HepG2 (cell line): ENCODE data around the gene CNNM4. TPM values are rescaled to one million over a fixed set of nuclear protein-coding genes. Genes with fewer than 3 reads are reported as not detected.

Source experiments
- ARNTL ChIP-seq: sonication (generic); formaldehyde crosslinking; IDR thresholded peaks from 2 replicates; pipeline ENCODE4 v1.4.0; 2020; ENCODE audit warnings: mild to moderate bottlenecking, missing genetic modification reagents
- BHLHE40 ChIP-seq: IDR thresholded peaks from 2 replicates; pipeline ENCODE4 v1.6.1; 2011; ENCODE audit warnings: low read length, improper control_type of control experiment
- BRD4 ChIP-seq: sonication (generic); formaldehyde crosslinking; IDR thresholded peaks from 2 replicates; pipeline ENCODE4 v1.4.0; 2020; ENCODE audit warnings: missing genetic modification reagents
- ELF4 ChIP-seq: sonication (generic); formaldehyde crosslinking; IDR thresholded peaks from 2 replicates; pipeline ENCODE4 v1.5.0; 2020; ENCODE audit warnings: missing genetic modification reagents, mild to moderate bottlenecking, moderate library complexity, borderline replicate concordance
- FOXP4 ChIP-seq: sonication (generic); formaldehyde crosslinking; IDR thresholded peaks from 2 replicates; pipeline ENCODE4 v1.4.0; 2020; ENCODE audit warnings: missing genetic modification reagents
- HNRNPLL ChIP-seq: fragments of 200-400 bp; formaldehyde crosslinking; IDR thresholded peaks from 2 replicates; pipeline ENCODE4 v1.6.1; 2017; ENCODE audit warnings: mild to moderate bottlenecking, low read depth, low read length; ENCODE audit not compliant: poor library complexity, severe bottlenecking
- MAF1 ChIP-seq: sonication (generic); formaldehyde crosslinking; IDR thresholded peaks from 2 replicates; pipeline ENCODE4 v1.5.0; 2020; ENCODE audit warnings: missing genetic modification reagents, borderline replicate concordance
- RBAK ChIP-seq: sonication (generic); formaldehyde crosslinking; IDR thresholded peaks from 2 replicates; pipeline ENCODE4 v1.5.1; 2020; ENCODE audit warnings: mild to moderate bottlenecking, missing genetic modification reagents
- SALL1 ChIP-seq: sonication (generic); formaldehyde crosslinking; IDR thresholded peaks from 2 replicates; pipeline ENCODE4 v1.8.0; 2022; ENCODE audit warnings: mild to moderate bottlenecking, missing genetic modification reagents
- SOX6 ChIP-seq, 2 experiments: fragments of 450-650 bp in 1 of 2; sonication (generic) in 1 of 2; formaldehyde crosslinking in 1 of 2; IDR thresholded peaks; 2 replicates each; pipeline versions ENCODE4 v1.4.0 to v1.6.1; 2017 to 2020; ENCODE audit warnings: antibody characterized with exemption in 1 of 2, mild to moderate bottlenecking in 1 of 2, missing genetic modification reagents in 1 of 2
- USF2 ChIP-seq, 2 experiments: sonication (generic) in 1 of 2; formaldehyde crosslinking in 1 of 2; IDR thresholded peaks; 2 replicates each; pipeline versions ENCODE4 v1.5.1 to v1.6.1; 2011 to 2020; ENCODE audit warnings: borderline replicate concordance in 1 of 2, low read depth in 1 of 2, low read length in 1 of 2, mild to moderate bottlenecking in 1 of 2, missing genetic modification reagents in 1 of 2, moderate library complexity in 1 of 2
- ZBTB4 ChIP-seq: sonication (generic); formaldehyde crosslinking; IDR thresholded peaks from 2 replicates; pipeline ENCODE4 v1.4.0; 2020; ENCODE audit warnings: missing genetic modification reagents, mild to moderate bottlenecking, borderline replicate concordance
- ZNF292 ChIP-seq: sonication (generic); formaldehyde crosslinking; IDR thresholded peaks from 2 replicates; pipeline ENCODE4 v1.8.1; 2022; ENCODE audit warnings: mild to moderate bottlenecking, low read depth, missing genetic modification reagents, borderline replicate concordance
- ZNF510 ChIP-seq: sonication (generic); formaldehyde crosslinking; IDR thresholded peaks from 2 replicates; pipeline ENCODE4 v1.4.0; 2020; ENCODE audit warnings: low read depth, mild to moderate bottlenecking, missing genetic modification reagents
- ZNF687 ChIP-seq: sonication (generic); formaldehyde crosslinking; IDR thresholded peaks from 2 replicates; pipeline ENCODE4 v1.5.1; 2020; ENCODE audit warnings: mild to moderate bottlenecking, missing genetic modification reagents, moderate library complexity
- ZNF883 ChIP-seq: sonication (generic); formaldehyde crosslinking; IDR thresholded peaks from 2 replicates; pipeline ENCODE4 v1.5.1; 2020; ENCODE audit warnings: mild to moderate bottlenecking, missing genetic modification reagents; ENCODE audit errors: not compliant biosample characterization
- polyA plus RNA-seq, 8 experiments: library from polyadenylated mRNA; depleted of rRNA in 3 of 8; stranded (reverse) in 7 of 8; unstranded in 1 of 8; fragments of >200 nt; fragmentation: Illumina TruSeq in 4 of 8; extraction: Trizol in 4 of 8; gene quantifications; 2 replicates each; pipeline versions ENCODE4 v1.2.1 to v1.2.3, GENCODE V29; 2011 to 2016; ENCODE audit warnings: low read depth in 4 of 8, missing spikeins in 1 of 8, mixed read lengths in 1 of 8; ENCODE audit not compliant: insufficient read depth in 1 of 8
- total RNA-seq, 5 experiments: library from RNA; depleted of rRNA; stranded (reverse); fragments of >200 nt; fragmentation: Illumina TruSeq; extraction: Trizol; gene quantifications; 2 replicates each; pipeline ENCODE4 v1.2.3, GENCODE V29; 2016; ENCODE audit warnings: low read depth in 1 of 5

CNNM4 gene
- total and polyA plus RNA-seq, 2 of the 13 experiments (the other 11 are each of a cell fraction or from before 2014, with no cell fraction given): 5.9 to 8.4 TPM

GRCh38 chr2:96848264-96848663 is 87.6 kb downstream of the CNNM4 start (continued):
- TF ChIP-seq FOXP4 (CRISPR knock-in tag) (0 out of 2 replicates have a peak, but pooled peaks have one; percentile 15), RBAK (0 out of 2 replicates have a peak, but pooled peaks have one; percentile 26), MAF1 (CRISPR knock-in tag) (no peak), ZNF687 (CRISPR knock-in tag) (peak; percentile 79), ARNTL (CRISPR knock-in tag) (0 out of 2 replicates have a peak, but pooled peaks have one; percentile 53), ZNF883 (CRISPR knock-in tag) (no peak), SOX6 (IDR thresholded peaks at IDR 0.05) (no peak), SOX6 (CRISPR knock-in tag; IDR thresholded peaks at IDR 0.05) (peak; percentile 29), USF2 (IDR thresholded peaks at IDR 0.05; ENCODE audit: low read depth, low read length) (peak; percentile 49), USF2 (CRISPR knock-in tag; IDR thresholded peaks at IDR 0.05; ENCODE audit: borderline replicate concordance) (no peak), ZBTB4 (CRISPR knock-in tag) (0 out of 2 replicates have a peak, but pooled peaks have one; percentile 16), BHLHE40 (peak; percentile 54), BRD4 (CRISPR knock-in tag) (no peak), ELF4 (CRISPR knock-in tag) (no peak), ZNF292 (CRISPR knock-in tag) (peak; percentile 46; the same call in 1 of the 2 replicates), SALL1 (CRISPR knock-in tag) (peak; percentile 70), ZNF510 (0 out of 2 replicates have a peak, but pooled peaks have one; percentile 30), HNRNPLL (no peak)
